T-helper 2 cell treated with Interferon-gamma antibody and Interleukin-4, amounts not matched to agents 100 ng/mL and 5 ng/mL, for 36 hours (primary cell): ENCODE measurements around the gene PRC1. TPM values are rescaled to one million over a fixed set of nuclear protein-coding genes. Genes with fewer than 3 reads are reported as not detected.
"Not testable (repeated sequence)": the region's sequence is repeated elsewhere in the genome, so short reads cannot be mapped to it uniquely, and the experiment has no call there.

Experiments
- intact Hi-C: fragments of 100-400 bp; cut with micrococcal nuclease; formaldehyde crosslinking; loops from one replicate; pipeline ENCODE4 v1.15.1; 2023
- total RNA-seq: library from RNA; stranded (reverse); gene quantifications from 2 replicates; pipeline ENCODE4 v1.2.3, GENCODE V29; 2022

Gene PRC1
- total RNA-seq, 1 donor from 2014 or later, result 130 TPM

DNA sequence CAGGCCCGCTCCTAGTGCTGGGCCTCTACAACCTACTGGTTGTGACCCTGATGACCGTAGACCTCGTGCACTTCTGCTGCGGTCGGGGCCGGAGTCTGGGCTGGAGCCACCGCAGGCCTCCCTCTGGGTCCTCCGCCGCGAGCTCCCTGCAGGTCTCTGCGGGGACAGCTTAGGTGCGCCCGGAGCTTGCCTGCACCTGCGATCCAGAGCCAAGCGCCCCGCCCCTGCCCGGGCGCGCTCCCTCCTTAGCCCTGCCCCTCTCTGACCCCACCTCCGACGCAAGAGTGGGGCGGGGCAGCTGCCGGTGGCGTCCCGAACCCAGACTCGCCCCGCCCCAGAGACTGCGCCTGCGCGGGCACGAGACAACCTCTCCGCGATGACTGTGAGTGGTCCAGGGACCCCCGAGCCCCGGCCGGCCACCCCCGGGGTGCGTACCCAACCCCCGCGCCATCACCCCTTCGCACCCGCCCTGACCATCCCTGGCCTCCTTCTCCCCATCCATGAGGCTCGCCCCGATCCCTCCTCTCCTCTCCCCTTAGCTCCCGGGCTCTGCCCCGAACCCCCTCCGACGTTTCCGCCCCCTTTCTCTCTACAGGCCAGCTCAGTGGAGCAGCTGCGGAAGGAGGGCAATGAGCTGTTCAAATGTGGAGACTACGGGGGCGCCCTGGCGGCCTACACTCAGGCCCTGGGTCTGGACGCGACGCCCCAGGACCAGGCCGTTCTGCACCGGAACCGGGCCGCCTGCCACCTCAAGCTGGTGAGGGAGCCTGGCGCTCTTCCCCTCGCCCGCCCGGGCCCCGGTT lies 59.2 kb downstream of the PRC1 start, which contains the start of gene UNC45A:
TSS of gene UNC45A (plus strand) at position 337 of the 803 bp plus-strand sequence. CDS start at position 377, 40 bp downstream.
- intact Hi-C loops, result loop anchor here (1.0 to 10.0 kb wide), 10 partner anchors 19 to 1967 kb away; partner anchors contain the start of genes BLM, CHD2, CIB1 and GDPGP1

DNA sequence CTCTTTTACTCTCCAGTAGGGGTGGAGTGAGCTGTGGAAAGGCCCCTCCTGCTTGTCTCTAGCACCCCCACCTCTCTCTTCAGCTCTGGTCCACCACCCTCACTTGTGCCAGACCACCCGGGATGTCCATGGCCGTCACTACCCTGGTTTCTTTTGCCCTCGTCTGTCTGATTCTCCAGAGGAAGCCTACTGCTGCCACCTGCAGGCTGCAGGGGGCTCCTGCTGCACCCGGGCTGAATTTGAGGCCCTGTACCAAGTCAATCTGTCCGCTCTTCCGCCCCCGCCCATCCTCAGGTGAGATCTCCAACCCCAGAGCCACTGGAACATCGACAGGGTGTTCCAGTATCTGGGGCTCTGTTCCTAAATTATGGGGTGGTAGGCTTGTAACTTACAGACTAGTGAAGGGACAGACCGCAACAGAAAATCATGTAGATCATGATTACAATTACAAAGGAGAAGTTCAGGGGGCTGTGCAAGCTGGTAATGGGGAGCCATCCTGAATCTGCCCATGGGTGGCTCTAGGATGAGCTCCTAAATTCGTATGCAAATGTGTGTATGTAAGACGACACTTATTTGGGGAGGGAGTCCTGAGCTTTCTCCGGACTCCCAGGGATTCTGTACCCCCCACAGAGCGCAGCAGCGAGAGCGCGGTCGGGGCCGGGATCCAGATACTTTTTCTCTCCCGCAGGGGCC lies 59.9 kb downstream of the PRC1 start:
- intact Hi-C loops, result loop anchor here (1.0 to 10.0 kb wide), 8 partner anchors 31 to 1968 kb away; partner anchors contain the start of genes BLM, CHD2, CIB1 and GDPGP1

DNA sequence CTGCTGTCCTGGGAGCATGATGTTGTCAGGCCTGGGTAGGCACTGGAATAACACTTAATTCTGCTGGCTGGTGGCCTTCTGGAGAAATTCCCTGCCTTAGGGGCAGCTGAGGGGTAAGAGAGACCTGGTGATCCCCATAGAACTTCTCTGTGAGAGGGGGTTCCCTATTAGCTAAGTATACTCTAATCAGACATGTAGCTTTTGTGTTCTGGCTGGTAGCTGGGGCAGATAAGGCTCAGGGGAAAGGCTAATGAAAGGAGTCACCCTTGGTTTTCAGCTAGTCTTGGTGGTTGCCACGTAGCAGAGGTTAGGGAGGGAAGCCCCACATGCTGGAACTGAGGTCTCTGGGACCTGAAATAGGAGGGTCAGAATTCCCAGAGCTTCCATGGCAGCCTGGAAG lies 61.0 kb downstream of the PRC1 start:
- intact Hi-C loops, result loop anchor here (2.0 to 10.0 kb wide), 6 partner anchors 288 to 1969 kb away; partner anchors contain the start of genes CHD2, CIB1, GDPGP1 and SLCO3A1

DNA sequence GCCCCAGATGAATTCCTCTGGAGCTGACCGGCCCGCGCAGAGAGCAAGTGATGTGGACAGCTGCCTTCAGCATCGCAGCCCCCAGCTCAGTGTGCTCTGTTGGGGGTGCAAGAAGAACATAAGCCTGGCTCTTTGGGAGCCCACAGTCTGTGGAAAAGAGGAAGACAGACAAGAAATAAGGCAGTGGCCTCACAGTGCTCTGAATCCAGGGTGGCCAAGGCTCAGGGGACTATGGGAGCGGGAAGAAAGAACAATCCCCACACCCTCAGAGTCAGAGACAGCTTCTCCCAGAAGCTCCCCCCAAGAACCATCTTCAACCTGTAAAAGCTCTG lies 61.7 kb downstream of the PRC1 start:
- intact Hi-C loops, result loop anchor here (2.0 to 10.0 kb wide), 6 partner anchors 288 to 1970 kb away; partner anchors contain the start of genes CHD2, CIB1, GDPGP1 and SLCO3A1

DNA sequence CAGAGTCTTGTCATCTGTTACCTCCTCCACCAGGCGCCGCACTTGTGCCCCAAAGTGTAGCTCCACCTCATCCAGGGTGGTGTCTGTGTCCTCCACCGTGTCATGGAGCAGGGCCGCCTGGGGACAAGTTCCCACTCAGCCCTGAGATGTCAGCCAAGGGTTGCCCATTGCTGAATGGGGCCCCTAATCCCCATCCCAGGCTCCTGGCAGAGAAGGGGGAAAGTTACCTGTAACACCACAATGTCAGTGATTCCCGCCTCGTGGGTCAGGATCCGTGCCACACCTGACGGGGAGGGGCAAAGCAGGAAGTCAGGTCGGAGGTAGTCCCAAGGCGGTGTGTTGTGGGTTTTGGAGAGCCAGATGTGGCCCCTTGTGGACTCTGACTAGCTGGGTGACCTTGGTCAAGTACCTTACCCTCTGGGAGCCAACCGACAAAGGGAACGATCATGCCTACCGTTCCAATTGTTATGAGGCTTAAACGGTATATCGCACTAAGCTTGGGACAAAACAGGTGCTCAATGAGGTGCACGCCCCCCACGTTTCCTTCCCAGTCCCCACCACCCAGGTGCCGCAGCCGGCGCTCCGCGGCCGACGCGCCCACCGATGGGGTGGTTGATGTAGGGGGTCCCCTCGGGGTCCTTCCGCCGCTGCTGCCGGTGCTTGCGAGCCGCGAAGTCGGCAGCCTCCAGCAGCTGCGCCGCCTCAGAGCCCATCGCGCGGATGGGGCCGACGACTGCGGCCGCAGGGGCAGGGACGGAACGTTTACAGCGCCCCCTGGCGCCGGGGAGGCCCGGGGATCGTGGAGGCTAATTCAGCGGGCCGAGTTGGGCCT lies 62.3 kb downstream of the PRC1 start, which contains the start of gene HDDC3:
TSS of gene HDDC3 (minus strand) at position 722 of the 832 bp plus-strand sequence. CDS start at position 713, 9 bp downstream.
- intact Hi-C loops, result loop anchor here (2.0 to 10.0 kb wide), 6 partner anchors 287 to 1970 kb away; partner anchors contain the start of genes CHD2, CIB1, GDPGP1 and SLCO3A1

DNA sequence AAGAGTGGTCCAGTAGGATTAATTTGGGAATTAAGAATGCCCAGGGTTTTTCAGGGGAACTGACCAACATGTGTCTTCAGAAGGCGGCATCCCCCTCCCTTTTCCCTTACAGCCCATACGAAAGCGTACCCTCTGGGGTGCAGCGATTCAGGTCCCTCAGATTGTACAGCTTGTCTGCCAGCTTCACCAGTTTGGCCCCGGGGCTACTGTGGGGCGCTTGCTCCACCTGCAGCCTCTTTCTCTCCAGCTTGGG lies 62.8 kb downstream of the PRC1 start:
- intact Hi-C loops, result loop anchor here (5.0 to 10.0 kb wide), 5 partner anchors 287 to 1971 kb away; partner anchors contain the start of genes CHD2, CIB1, GDPGP1 and SLCO3A1

DNA sequence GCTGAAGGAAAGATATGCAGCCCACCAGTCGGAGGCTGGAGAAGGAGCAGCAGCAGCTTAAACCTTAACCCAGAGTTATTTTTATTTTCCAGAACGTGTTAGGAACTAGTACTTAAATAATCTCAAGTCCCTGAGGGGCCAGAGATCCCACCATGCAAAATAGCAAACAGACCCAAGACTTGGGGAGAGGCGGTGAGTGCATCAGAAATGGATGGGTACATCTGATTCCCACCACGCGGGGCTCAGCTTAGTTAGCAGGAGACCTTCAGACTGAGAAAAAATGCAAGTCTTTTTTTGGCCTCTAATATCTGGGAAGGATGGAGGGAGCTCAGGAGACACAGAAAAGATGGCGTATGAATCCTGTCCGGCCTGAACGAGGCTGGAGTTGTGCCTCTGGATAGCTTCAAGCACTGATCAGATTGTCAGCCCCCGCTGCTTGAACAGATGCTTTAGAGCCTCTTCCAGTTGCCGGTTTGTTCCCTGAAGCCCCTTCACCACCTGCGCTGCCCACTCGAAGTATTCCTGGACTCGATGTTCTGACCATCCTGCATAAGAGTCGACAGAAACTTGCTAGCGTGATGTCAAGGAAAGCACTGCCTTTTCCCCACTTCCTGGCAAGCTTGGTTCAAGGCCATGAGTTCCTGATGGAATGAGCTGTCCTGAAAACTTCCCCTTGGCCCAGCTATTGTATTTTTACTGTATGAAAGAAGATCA lies 63.3 kb downstream of the PRC1 start:
- intact Hi-C loops, result loop anchor here (1.0 to 10.0 kb wide), 6 partner anchors 29 to 1971 kb away; partner anchors contain the start of genes CHD2, CIB1, GDPGP1 and SLCO3A1

DNA sequence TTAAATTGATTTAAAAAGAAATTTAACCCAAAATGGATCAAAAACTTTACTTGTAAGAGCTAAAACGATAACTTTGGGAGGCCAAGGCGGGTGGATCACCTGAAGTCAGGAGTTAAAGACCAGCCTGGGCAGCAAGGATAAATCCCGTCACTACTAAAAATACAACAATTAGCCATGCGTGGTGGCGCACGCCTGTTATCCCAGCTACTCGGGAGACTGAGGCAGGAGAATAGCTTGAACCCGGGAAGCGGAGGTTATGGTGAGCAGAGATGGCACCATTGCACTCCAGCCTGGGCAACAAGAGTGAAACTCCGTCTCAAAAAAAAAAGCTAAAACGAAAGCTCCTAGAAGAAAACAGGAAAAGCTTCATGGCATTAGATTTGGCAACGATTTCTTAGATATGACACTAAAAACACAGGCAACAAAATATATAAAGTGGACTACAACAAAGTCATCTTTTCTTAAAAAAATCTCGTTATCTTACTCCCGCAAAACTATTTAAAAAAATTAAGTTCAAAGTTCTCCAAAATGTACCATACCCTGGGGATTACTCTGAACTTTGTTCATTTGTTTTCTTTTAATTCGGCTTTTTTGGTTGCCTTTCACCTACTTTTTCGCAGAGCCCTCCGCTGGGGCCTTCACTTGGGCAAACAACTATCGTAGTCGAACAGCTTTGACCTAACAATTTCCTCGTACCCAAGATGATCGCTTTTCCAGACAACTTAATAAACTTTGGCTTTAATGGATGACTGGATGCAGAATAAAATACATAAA lies 64.9 kb downstream of the PRC1 start:
- intact Hi-C loops, result loop anchor here (1.0 to 10.0 kb wide), 6 partner anchors 27 to 1973 kb away; partner anchors contain the start of genes CHD2, CIB1, GDPGP1 and SLCO3A1

DNA sequence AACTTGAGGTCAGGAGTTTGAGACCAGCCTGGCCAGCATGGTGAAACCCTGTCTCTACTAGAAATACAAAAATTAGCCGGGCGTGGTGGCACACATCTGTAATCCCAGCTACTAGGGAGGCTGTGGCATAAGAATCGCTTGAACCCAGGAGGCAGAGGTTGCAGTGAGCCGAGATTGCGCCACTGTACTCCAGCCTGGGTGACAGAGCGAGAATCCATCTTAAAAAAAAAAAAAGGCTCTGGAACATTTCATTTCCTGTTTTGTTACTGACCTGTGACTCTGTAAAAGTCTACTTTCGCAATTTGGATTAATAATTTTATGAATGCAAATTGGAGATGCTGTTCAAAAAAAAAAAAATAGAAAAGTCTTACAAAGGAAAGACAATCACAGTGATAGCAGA lies 66.2 kb downstream of the PRC1 start:
- intact Hi-C loops, result not testable (repeated sequence)

DNA sequence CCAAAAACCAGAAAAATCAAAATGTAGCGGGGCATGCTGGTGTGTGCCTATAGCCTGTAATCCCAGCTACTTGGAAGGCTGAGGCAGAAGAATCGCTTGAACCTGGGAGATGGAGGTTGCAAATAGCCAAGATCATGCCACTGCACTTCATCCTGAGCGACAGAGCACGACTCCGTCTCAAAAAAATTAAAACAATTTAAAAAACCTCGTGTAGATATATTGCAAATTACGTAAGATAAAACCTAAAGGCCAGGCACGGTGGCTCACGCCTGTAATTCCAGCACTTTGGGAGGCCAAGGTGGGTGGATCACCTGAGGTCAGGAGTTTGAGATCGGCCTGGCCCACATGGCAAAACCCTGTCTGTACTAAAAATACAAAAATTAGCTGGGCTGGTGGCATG lies 67.6 kb downstream of the PRC1 start:
- intact Hi-C loops, result not testable (repeated sequence)

DNA sequence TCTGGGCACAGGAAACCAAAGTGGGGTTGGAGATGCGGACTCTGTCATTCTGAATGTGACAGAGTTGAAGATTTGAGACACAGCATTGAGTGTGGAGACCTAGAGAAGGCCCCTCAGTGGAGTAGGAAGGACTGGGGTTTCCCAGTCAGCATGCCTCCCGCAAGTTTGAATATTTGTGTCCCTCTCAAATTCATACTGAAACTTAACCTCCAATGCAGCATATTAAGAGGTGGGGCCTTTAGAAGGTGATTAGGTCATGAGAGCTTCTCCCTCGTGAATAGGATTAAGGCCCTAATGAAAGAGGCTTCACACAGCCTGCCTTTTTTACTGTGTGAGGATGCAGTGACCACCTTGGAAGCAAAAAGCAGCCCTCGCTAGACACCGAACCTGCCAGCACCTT lies 70.0 kb downstream of the PRC1 start:
- intact Hi-C loops, result no loop called here

DNA sequence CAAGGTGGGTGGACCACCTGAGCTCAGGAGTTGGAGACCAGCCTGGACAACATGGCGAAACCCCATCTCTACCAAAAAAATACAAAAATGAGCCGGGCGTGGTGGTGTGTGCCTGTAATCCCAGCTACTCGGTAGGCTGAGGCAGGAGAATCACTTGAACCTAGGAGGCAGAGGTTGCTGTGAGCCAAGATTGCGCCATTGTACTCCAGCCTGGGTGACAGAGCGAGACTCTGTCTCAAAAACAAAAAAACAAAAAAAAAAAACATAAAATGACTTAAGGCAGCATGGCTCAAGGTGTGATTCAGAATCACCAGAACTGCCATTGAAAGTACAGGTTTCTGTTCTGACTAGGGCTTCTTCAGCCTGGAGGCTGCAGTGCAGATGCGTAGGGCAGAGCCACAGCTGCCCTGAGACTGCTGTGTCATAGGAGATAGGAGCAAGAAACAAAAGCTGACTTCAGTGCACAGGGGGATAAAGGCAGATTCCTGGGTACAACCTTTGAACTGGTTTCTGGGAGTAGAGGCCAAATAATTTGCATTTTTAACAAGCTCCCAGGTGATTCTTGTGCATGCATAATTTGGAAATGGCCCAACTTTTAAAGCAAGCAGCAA lies 71.5 kb downstream of the PRC1 start:
- intact Hi-C loops, result not testable (repeated sequence)

DNA sequence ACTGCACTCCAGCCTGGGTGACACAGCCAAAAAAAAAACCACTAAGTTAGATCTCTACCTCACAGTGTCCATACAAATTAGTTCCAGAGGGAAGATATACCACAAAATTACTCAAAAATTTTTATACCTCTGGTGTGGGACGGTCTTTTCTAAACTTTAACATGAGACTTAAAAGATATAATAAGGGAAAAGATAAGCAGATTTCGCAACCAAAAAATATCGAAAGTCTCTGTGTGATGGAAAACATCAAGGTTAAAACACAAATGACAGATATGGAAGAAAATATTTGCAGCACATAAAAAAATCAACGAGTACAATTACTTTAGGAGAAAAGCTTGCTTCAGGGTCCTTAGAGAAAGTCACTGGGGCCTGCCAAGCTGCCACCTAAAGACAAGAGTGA lies 72.4 kb downstream of the PRC1 start:
- intact Hi-C loops, result no loop called here

DNA sequence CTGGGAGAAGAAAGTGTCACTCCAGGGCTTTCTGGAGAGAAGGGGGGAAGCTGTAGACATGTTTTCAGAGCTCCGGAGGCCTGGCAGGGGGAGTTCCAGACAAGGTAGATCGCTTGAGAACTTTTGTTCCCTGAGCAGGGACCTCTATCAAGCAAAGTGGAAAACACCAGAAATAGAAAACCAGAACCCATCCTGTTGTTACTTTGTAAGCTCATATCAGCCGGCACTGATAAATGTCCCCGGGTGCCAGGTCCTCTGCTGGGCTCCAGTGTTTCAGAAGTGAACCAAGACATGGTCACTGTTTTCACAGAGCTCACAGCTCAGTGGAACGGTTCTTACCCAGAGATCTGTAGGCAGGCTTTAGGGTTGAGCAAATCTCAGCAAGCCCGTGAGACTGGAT lies 75.5 kb downstream of the PRC1 start:
- intact Hi-C loops, result no loop called here

DNA sequence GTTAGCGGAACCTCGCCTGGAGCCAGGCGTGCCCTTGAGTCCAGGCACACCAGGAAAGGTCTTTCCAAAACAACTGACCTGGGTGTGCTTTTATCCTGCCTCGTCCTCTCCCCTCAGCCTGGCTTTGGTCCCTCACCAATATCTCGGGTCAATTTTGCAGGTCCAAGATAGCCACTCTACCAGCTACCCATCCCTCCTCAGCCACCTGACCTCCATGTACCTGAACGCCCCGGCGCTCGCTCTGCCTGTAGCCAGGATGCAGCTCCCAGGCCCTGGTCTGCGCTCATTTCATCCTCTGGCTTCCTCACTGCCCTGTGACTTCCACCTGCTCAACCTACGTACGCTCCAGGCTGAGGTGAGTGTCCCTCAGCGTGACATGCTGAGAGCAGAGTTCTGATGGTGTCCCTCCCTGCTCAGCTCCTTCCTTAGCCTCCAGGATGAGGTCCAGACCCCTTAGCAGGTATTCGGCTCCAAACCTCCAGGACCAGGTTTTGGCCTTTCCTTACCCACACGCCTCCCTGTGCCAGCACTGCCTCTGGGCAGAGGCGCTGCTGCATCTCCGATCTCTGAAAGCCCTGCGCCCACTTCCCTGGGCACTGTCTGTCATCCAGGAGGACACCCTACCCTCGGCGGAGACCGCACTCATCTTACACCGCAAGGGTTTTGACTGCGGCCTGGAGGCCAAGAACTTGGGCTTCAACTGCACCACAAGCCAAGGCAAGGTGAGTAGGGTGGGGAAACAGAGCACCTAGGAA lies 76.1 kb downstream of the PRC1 start:
- intact Hi-C loops, result no loop called here

DNA sequence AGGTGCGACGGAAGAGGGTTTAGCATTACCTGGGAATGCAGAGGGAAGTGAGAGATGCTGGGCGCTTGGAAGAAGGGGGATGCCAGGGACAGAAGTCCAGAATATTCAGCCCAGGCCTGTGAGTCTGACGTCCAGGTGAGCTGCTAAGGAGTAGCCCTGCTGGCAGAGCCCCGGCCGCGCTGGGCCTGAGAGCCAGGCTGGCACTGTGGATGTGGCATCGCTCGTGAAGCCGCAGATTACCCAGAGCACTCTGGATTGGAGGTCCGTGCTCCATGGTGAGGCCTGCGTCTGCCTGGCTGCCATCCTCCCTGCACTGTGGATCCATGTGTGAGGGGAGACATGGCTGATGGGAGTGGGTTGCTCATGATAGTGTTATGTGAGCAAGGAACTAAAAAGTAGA lies 76.8 kb downstream of the PRC1 start:
- intact Hi-C loops, result no loop called here

DNA sequence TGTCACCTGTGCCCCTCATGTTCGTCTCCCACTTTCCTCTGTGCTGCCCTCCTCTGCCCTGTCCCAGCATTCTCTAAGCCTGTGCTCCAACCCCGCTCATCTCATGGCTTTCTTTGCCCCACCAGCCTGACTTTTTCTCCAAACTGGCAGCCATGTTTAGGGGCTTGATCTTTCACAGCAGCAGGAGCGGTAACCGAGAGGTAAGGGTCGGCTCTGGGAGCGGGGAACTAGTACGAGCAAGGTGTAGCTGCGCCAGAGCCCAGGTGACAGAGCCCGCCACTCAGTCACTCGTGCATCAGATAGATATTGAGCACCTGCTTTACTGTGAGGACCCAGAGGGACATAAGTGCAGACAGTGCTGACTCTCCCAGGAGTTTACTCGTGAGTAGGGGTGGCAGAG lies 77.9 kb downstream of the PRC1 start:
- intact Hi-C loops, result no loop called here
